Suppressor macrophage treated with lipopolysaccharide for 1 hour (primary cell): ENCODE results near the gene TUBE1.
"Not testable (repeated sequence)": the region's sequence is repeated elsewhere in the genome, so short reads cannot be mapped to it uniquely, and the experiment has no call there.

Experiments
- DNase-seq, 3 donors: peaks; one replicate each; pipeline ENCODE4 v3.0.0-alpha.2; 2020 to 2022

Gene TUBE1

DNA sequence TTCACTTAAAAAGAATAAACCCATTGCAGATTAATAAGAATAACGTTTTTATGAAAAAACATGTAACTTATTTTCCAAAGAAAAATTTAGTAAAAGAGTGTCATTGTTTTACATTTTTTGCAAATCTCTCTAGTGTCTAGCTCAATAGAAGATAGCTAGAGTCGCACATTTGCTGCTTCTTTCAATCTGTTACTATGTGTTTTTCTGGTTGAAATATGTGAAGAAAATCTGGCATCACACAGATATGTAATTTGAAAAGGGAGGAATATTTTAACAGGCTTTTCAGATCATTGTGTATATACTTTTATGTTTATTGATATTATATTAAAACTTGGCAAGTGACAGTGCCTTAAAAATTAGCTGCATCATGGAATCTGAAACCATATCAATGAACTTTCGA, 24.3 kb downstream of the TUBE1 start:
- no peak for DNase-seq

DNA sequence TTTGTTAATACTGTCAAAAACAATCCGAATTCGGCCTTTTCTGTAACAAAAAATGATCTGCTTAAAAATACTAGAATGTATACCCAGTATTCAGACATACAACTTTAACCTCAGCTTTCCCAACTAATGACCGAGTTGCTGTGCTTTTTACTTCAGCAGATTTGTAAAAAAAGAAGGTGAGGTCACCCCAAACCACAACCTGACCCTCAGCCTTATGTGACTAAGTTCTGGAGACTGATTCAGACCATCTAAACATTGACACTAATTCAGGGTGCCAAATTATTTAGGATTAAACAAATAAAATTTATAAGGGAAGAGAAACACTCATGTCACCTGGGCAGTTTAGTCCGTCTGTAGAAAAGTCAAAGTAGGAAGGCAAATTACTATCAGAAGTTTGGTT, 25.7 kb downstream of the TUBE1 start:
- no peak for DNase-seq

DNA sequence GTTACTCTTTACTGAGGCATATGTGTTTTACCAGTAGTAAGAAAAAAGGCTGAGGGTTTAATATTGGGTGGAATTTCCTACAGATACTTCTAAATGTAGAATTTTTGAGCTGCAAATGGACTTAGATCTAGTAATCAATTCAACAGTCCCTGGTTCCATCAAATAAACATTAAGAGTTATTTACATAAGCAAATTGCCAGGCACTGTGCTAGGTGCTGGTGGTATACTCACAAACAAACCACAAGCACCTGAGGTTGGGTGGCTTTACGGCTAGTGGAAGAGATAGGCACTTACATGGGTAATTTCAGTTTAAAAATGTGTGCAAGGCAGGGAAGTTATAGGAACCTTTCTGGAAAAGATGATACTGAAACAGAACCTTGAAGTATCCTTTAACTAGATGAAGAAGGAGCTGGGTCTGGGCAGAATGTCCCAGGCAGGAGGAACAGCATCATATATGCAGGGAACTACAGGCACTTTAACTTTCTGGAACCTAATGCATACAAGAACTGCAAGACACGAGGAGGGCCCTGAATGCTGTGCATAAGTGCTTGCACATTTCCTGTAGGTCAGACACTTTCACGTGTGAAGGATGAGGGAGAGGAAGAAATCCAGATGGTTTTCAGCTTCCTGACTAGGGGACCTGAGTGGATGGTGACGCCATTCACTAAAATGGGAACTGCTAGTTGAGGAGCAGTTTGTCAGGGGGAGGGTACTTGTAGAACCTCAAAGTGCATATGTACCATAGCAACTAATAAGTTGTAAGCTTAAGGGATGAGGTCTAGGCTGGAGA, 28.8 kb downstream of the TUBE1 start:
- DNase-seq = peak in 2 of 3 donors; percentile 25 to 57

DNA sequence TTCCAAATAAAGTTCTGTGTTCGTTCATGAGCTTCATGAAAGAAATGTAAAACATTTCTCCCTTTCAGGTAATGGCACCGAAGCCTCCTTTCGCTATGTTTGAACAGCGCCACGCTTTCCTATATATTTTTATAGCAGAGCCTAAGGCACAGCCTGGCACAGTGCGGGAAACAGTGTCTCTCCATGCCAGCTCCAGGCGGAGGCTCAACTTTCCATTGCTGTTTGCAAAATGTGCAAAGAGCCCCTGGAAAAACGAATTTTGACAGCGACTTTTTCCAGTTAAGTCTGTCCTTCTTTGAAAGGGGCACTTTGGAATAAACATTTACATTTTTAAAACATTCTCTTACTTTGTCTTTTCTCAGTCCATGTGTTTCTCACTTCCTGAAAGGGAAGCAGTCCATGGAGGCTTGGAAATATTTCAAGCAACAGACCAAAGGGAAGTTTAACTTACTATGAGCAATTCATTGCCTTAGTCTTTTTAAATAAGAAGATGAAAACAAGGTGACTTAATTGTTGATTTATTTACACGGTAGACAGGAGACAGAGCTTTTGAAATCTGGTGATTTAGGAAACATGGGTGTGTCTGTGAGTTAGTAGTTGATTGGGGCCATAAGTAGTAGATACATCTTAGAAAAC, 32.6 kb downstream of the TUBE1 start:
- no peak for DNase-seq

DNA sequence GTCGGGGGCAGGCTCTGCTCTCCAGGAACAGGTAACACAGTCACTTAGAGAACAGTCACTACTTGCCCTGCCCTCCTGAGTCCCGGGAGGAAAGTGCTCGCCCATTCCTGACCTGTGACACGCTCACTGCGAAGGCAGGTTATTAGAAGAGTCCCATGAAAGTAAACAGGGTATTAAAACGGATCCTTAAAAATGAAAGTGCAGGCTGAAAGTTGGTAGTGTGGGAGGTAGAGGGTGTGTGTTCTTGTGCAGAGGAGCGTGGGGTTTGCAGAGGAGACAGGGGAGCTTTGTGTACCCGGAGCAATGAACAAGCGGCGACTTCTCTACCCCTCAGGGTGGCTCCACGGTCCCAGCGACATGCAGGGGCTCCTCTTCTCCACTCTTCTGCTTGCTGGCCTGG, 33.3 kb downstream of the TUBE1 start, which contains the start of gene CCN6:
CCN6 (plus strand) TSS at position 104 of the 400 bp plus-strand sequence; CDS start at position 358, 254 bp downstream.
- DNase-seq = no peak

DNA sequence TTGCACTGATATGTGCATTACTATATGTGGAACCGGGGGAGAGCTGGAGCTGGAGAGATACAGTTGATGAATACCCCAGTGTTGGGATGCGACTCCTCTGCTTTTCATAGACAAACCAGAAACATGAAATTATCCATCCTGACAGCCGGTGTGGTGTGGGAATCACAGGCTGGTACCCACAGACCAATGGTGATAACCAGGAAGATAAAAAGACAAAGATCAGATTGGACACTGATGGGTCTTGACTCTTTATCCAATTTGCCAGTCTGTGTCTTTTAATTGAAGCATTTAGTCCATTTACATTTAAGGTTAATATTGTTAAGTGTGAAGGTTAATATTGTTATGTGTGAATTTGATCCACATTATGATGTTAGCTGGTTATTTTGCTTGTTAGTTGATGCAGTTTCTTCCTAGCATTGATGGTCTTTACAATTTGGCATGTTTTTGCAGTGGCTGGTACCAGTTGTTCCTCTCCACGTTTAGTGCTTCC, 36.0 kb downstream of the TUBE1 start:
- not testable (repeated sequence) for DNase-seq

DNA sequence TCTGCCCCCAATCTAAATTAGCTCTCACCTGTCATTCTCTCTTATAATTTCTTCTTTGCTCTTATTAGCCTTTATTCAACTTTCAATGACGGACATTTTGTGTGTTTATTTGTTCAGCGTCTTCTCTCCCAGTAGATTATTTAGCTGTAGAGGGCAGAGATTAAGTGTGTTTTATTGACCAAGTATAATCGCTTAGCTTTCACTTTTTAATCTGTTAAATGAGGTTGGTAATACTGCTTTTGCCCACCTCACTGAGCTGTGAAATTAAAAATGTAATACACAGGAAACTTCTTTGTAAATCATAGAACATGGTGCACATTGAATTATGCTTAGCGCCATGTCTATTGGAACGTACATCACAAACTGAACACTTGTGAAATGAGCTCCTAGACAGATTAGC, 36.9 kb downstream of the TUBE1 start:
- DNase-seq = no peak

DNA sequence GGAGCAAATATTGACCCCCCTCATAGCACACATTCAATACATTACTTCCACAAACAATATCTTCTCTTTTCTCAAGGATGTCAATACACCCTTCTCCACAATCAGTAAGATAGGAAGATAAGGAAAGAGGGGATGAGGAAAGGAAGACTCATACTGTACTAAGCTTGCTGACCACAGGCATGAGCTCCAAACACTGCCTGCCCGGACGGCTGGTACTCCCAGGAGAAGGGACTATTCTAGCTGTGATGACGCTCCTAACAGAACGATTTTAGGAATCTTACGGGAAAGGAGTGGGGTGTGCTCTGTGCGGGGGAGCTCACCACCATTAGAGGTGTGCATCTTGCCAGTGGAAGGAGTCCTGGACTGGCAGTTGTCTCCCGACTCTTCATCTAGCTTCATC, 37.3 kb downstream of the TUBE1 start:
- no peak for DNase-seq

DNA sequence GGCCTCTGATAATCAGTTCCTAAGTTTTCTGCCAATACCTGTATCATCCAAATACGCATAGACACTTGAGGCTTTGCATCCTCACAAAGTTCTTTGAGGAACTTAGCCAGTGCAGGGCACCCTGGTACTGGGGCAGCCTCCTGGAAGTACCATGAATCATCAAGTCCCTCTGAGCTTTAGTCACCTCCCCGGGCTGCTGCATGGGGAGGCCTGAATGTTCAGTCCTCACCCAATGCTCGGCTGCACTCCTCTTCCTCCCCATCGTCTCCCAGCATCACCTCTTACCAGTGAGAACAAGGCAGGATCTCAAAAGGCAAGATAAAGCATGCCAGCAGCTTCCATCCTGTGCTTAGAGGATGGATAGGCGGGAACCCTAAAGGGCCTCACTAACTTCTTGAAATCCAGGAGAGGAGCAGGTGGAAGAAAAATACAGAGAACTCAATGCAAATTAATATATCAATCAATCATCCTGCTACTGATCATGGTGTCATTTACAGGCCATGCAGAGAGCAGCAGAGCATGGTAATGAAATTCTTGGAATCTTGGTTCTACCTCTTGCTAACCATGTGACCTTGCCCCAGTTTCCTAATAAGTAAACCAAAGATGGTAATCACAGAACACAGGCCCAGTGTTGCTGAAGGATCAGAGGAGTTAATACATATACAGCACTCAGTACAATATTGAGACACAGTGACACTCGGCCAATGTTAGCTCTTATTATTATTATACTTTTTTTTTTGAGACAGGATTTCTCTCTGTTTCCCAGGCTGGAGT, 38.1 kb downstream of the TUBE1 start:
- peak; percentile 70 to 81 (median 79) for DNase-seq

DNA sequence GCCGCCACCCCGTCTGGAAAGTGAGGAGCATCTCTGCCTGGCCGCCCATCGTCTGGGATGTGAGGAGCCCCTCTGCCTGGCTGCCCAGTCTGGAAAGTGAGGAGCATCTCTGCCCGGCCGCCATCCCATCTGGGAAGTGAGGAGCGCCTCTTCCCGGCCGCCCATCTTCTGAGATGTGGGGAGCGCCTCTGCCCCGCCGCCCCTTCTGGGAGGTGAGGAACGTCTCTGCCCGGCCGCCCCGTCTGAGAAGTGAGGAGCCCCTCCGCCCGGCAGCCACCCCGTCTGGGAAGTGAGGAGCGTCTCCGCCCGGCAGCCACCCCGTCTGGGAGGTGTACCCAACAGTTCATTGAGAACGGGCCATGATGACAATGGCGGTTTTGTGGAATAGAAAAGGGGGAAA, 39.8 kb downstream of the TUBE1 start:
- DNase-seq = not testable (repeated sequence)

DNA sequence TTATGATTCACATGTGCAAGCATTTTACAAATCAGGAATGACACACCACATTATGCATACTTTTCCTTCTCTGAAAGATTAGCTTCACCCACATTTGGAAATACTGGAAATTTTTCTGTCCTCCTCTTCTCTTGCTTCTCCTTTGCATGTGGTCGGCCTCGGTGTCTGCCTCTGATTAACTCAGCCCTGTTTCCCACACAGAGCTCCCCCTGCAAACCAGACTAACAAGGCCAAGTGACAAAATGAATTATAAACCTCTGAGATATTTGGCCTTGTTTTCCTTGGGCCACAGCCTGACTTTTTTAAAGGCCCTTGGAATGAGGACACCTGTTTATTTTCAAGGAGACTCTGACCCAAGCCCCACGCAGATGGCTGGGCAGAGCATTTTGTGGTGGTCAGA, 42.4 kb downstream of the TUBE1 start:
- DNase-seq = peak; percentile 73 to 87 (median 73)

DNA sequence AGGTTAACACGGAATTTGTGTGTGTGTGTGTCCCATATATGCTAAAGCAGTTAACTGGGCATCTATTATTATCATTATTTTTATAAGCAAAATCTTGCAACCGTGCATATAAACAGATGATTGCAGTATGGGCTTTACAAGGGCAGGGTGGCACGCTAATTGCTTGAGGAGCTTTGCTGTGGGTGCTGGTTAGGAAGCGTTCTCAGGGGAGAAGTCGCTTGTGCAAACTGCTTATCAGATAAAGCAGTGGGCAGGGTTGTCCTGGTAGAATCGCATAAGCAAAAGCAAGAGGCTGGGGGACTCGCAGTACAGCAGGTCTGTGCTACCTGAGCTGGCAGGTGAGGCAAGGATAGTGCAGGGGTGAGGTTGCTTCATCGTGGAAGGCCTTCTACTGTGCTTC, 43.1 kb downstream of the TUBE1 start:
- no peak for DNase-seq

DNA sequence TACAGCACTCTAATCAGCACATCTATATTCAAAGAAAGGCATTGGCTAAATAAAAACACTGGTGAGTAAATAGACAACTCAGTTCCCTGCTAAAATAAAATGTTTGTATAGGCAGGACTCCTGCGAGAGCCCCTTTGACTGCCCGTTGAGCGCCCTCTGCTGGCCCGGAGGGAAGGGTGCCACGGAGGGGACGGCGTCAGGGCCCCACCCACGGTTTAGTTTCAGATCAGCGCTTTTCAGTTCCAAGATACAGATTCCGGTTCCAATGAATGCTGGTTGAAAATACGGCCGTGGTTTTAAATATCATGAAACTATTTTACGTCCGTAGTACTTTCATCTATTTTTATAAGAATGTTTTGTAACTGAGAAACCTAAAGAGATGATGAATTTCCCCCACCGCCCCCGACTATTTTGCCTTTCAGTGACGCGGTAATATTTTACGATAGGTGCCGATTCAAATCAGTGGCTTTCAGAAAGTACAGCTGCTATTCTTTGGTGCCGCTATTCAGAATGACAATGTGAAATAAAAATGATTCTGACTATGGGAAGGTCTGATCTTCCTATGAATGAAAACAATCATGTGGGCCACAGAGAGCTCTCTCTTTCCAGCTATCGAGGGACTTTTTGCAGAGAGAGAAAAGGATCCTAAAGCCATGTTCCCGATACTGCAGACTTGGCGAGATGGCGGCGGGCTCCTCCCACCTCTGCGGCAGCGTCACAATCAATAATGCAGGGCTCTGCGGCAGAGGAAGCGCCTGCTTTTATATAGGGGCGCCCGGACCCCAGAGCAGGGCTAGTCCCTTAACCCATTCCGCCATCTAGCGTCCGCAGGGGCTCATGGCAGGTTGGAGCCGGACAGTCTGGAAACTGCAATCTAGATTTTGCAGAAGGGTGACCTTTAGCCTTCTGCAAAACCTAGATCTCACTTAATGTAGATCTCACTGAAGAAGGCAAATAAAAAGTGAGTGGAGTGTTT, 44.0 kb downstream of the TUBE1 start:
- DNase-seq = peak; percentile 94 to 96 (median 95)

DNA sequence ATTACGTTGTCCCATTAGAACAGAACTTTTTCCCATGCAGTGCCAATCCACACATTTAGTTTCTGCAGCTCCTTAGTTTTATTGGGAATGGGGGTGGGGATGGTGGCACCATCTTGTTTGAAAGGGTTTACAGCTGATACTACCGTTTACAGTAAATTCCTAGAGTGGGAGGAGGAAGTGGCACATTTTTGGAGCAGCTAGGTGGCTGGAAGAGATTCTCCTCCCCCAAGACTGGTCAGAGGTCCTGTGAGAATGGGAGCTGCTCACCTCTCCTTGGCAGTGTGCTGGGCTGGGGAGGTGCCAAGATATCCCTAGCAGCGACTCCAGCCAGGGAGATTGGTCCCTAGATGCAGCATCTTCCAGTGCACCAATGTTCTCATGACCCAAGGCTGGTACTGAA, 45.7 kb downstream of the TUBE1 start:
- no peak for DNase-seq

DNA sequence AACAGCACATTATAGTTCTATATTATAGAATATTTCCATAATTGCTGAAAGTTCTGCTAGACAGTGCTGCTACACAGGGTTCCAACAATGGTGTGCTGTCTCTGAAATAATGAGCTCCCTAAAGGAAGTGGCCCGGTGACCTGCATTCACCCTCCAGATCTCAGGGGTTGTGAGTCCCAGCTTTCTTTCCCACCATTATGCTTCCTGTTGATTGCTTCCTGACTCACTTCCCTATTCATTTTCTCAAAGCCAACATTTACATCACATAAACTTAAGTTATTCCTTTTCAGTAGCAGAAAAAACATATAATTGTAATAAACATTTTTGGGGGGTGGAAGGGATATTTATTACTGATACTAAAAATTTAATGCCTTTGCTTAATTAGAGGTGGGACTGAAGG, 46.3 kb downstream of the TUBE1 start:
- peak; percentile 45 to 53 (median 52) for DNase-seq

DNA sequence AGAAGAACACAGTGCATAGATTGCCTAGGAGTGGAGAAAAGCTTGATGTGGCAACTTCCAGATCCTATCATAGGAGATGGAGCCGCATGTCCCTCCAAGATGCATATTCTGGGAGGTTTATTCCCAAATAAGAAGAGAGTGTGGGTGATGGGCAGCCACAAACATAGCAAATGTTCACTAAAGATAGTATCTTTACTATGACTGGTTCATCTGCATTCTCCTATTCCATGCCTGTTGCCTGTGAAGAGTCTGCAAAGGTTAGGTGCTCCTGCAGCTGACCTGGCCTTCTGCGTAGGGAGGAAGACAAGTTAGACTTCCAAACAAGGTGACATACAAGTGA, 47.9 kb downstream of the TUBE1 start:
- DNase-seq = no peak

DNA sequence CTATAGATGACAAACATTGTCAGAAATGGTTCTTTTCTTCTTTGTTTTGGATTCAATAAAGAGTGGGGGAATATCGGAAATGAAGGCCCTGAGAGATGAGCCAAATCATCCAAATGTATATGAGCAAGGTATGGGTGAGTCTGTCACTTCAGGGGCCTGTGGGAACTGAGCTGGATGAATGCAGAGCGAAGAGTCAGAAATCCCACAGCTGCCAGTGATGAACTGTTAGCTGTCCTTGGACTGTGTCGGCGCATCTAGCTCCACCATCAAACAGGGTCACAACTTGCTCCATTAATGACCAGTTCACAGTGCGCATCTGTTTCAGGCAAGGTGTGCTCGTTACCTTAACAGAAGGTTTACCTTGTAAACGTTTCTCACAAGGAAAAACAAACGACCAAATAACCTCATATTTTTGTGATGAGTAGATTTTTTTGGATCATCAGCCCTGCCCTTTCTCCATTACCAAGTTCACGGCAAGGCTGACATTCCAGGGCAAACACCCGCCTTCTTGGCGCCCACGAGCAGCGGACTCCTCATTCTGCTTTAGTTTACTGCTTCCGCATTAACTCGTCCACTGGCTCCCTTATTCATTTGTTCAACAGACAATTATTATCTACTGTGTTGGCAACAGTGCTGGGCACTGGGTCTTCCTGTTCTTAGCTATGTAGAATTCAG, 48.4 kb downstream of the TUBE1 start:
- DNase-seq = no peak

DNA sequence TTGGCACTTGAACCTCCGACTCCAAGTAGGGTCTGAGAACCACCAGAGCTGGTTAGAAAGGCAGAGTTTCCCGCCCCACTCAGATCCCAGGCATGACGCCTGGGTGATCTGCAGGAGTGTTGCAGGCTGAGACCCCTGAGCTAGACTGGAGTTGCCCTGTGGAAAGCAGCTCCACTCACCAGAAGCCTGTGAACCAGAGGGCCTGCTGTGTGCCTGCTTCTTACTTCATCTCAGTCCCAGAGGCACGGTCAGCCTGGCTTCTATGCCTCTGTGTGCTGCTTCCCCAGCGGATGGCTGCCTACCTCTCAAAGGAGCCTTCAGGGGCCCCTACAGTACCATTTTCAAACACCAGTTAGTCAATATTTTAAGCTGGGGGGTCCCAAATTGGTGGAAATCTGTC, 49.0 kb downstream of the TUBE1 start:
- DNase-seq = no peak

DNA sequence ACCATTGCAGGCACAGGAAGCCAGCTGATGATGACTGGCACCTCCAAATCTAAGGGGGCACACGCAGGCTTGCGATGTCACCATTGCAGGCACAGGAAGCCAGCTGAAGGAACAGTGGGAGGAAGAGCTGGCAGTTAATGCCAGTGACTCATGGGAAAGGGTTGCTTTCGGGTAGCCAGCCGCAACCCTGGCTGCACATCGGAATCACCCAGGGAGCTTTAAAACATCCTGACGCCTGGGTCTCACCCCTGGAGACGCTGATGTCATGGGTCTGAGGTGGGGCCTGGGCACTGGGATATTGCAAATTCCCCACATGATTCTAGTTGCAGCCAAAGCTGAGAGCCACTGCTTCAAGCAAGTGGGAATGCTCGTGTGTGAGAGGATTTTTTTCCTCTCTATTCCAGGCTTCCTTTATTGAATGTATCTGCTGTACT, 49.5 kb downstream of the TUBE1 start:
- DNase-seq = peak; percentile 90 to 93 (median 90)

DNA sequence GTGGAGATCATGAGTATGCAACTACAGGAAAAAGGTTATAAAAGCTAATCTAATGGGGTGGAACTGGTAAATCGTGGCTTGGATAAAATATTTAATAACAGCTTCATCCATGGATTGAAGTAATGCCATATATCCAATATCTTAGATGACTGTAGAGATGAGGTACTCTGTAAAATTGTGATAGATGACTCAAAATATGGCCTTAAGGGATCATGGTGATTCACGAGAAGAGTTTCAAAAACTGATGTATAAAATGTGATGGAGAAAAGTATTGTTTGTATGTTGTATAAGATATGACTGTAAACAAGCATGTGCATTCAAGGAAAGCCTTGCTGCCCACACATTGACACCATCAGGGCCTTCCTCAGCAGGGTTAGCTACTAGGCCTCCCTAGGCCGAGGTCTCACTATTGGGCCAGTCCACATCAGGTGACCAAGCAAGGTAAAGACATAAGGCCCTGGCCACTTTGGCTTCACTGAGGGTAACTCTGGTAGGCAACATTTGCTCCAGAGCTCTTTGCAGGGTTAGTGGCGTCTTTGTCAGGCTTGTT, 51.1 kb downstream of the TUBE1 start:
- peak in 1 of 3 donors; percentile 27 for DNase-seq

DNA sequence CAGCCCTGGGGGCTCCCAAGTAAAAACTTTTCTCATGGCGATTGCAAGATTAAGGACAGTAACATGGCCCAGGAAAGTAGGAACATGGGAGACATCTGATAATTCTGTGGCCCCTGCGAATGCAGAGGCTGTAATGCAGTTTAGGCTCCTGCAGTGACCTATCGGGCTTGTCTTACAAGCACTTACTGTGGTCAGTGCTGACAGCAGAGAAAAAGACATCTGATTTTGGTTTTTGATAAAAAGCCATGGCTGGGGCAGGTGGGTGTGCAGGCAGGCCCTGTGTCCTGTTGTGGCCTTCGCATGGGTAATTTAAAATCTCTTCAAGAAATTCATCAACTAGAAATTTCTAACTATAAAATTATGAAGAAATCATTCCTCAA, 52.7 kb downstream of the TUBE1 start:
- DNase-seq = no peak
